SHP77 treated with DMSO at 0.1 percent for 48 hours (cell line): ENCODE data around the gene FXR2.
"Not testable (repeated sequence)": the region's sequence is repeated elsewhere in the genome, so short reads cannot be mapped to it uniquely, and the experiment has no call there.

Experiments used
- DNase-seq: peaks from one replicate; lab custom pipeline; 2025; lab: John Stamatoyannopoulos, UW

FXR2 gene

DNA sequence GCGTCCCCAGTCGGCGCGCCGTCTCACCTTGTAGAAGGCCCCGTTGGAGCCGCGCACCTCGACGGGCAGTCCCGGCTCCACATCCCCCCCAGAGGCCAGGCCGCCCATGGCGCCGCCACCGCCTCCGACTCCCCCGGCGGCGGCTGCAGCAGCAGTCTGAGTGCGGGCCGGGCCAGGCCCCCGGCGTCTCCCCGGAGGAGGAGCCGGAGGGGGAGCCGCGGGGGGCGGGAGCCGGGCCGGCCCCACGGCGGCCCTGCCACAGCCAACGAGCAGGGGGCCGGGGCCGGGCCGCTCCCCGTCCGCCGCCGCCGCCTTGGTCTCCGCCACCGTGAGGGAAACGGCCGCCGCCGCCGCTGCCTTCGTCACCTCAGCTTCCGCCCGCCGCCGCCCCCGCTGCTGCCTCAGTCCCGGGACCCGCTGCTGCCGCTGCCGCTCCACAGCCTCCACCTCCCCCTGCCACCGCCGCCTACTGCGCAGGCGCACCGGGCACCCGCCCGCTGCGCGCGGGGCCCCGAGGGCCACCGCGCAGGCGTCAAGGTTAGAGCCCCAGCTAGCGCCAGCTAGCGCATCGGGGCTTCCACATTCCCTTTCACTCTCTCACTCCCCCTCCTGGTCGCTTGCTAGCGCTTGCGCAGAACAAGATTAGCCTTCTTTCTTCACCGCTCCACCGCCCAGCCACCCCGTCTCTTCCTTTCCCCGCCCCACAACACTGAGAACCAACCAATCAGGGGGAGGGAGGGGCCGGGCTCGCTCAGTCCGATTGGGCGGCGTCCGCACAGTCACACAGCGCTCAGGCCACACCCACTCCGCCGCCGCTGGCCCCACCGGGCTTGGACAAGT is at the start of gene FXR2:
Gene FXR2 (minus strand): TSS at position 473 of the 840 bp plus-strand sequence. CDS start 365 bp downstream, at position 108.
- DNase-seq = peak; percentile 100

GRCh38 chr17:7656958-7657609 is 42.4 kb upstream of the FXR2 start:
- no peak for DNase-seq

- no peak for DNase-seq
Measured at GRCh38 chr17:7655541-7655840, 40.8 kb upstream of the FXR2 start.

GRCh38 chr17:7654832-7655540 is 40.3 kb upstream of the FXR2 start:
- no peak for DNase-seq

GRCh38 chr17:7652388-7653356 is 38.0 kb upstream of the FXR2 start:
- no peak for DNase-seq

GRCh38 chr17:7651665-7652387 is 37.1 kb upstream of the FXR2 start:
- DNase-seq = no peak

DNA sequence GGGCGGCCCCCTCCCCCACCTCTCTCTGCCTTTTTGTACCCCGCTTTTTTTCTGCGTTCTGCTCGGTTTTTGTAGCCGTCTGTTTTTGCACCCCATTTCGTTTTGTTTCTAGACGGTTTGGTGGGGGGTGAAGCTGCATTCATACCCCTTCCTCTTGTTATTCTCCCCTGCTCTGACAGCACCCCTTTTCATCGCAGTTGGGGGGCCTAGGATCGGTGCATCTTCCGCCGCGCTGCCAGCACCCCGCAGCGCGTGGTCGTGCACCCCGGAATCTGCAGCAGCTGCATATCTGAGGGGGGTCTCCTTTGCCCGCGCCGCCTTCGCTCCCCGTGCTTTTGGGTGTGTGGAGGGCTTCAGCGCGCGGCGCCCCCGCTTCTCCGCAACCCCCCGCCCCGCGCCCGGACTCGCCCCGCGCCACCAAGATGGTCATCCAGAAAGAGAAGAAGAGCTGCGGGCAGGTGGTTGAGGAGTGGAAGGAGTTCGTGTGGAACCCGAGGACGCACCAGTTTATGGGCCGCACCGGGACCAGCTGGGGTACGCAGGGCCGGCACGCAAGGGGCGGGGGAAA is 36.5 kb upstream of the FXR2 start:
- DNase-seq = no peak

DNA sequence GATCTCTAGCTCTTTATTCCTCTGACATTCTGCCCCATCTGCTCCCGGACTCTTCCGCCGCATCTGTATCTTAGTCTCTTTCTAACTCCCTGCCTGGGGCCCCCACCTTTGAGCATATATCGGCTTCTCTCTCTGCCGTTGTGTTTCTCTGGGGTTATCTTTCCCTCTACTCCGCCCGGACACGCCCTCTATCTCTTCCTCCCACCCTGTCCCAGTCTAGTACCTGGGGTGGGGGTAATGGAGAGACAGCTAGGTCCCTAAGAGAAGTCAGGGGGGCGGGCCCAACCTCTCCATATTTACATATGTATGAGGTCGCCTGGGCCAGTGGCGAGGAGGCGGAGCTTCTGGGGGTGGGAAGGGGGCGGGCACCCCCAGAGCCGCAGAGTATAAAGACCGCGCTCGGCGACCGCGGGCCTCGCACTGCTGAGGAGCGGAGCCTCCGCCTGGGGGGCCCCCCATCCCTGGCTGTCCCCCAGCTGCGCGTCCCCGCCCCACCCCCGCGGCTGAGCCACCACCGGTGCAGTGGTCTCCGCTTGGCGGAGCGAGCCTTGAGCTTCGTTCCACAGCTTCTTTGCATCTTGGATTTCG is 35.9 kb upstream of the FXR2 start, which contains the start of gene ATP1B2:
Gene ATP1B2 (plus strand): TSS at position 418 of the 588 bp plus-strand sequence. CDS start 593 bp downstream, outside the sequence.
- no peak for DNase-seq

- DNase-seq = no peak
Measured at GRCh38 chr17:7647018-7647417, 32.3 kb upstream of the FXR2 start.

DNA sequence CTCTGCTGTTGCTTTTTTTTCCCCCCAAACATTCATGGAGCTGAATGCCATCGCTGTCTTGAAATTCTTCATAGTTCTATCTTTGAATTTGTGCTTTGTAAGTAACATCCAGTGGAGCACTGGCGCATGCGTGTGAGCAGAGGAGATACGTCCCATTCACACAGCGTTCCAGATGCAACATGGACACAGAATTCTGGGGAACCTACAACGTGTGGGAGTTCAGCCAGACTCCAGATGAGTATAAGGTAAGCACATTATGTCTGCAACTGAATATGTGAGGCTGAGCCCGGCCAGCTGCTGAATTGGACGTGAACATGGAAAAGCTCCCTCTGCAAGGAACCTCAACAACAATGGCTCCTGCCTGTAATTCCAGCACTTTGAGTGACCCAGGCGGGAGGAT is 31.8 kb upstream of the FXR2 start:
- no peak for DNase-seq

- no peak for DNase-seq
Measured at GRCh38 chr17:7644775-7645174, 30.1 kb upstream of the FXR2 start.

GRCh38 chr17:7641635-7642034 is 26.9 kb upstream of the FXR2 start:
- not testable (repeated sequence) for DNase-seq

- DNase-seq = no peak
Measured at GRCh38 chr17:7640783-7641182, 26.1 kb upstream of the FXR2 start.

DNA sequence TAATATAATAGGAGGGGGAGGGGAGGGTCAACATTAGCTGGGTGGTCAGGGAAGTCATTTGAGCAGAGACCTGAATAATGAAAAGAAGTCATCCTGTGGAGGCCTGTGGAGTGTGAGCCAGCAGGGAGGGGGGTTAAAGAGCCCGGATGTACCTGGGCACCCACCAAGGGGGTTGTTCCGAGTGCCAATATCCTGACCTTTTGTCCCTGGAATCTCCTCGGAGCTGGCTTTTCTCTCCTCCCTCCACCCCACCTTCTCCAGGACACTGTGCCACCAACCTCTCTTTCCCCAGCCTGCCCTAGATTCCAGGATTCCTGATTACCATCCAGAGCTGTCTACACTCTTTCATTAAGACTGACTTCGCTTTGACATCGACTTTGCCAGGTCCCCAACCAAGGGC is 21.5 kb upstream of the FXR2 start:
- DNase-seq = no peak

DNA sequence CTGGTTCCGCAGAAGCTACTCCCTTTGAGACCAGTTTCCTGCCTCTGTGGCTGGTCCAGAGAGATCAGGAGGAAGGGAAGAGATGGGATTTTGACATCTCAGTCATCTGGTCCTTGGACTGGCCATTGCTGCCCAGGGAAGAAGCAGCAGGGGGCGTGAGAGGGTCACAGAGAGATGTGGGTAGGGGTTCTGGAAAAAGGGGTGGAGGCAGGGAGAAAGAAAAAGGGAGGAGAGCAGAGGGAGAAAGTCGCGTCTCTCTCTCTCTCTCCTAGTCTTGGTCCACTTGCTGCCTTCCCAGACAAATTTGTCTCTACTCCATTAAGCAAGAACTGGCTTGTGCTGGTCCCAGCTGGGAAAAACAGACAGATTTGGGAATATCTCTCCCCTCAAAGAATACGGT is 19.7 kb upstream of the FXR2 start:
- DNase-seq = peak; percentile 37

GRCh38 chr17:7633093-7633492 is 18.4 kb upstream of the FXR2 start:
- DNase-seq = no peak

GRCh38 chr17:7632492-7632894 is 17.8 kb upstream of the FXR2 start:
- DNase-seq = peak; percentile 41

- DNase-seq = no peak
Measured at GRCh38 chr17:7631398-7632380, 17.0 kb upstream of the FXR2 start.

- no peak for DNase-seq
Measured at GRCh38 chr17:7629939-7630571, 15.4 kb upstream of the FXR2 start, which contains the start of gene SHBG. TSS of gene SHBG (plus strand) at chr17:7630135. CDS start at chr17:7630173, 38 bp downstream.
